AG09319 (cell line): ENCODE results near the gene PRRT1.
"Not testable (repeated sequence)": the region's sequence is repeated elsewhere in the genome, so short reads cannot be mapped to it uniquely, and the experiment has no call there.

Experiments
- DNase-seq: peaks from one replicate; pipeline ENCODE4 v3.0.0-alpha.2; 2010; ENCODE audit warnings: low read depth; ENCODE audit errors: extremely low read depth
- TF ChIP-seq, protein P1 (sequence below): IDR thresholded peaks from 2 replicates; pipeline ENCODE4 v1.5.1; 2011; ENCODE audit warnings: low read depth, mild to moderate bottlenecking, inconsistent platforms, low read length, moderate library complexity

Gene PRRT1

DNA sequence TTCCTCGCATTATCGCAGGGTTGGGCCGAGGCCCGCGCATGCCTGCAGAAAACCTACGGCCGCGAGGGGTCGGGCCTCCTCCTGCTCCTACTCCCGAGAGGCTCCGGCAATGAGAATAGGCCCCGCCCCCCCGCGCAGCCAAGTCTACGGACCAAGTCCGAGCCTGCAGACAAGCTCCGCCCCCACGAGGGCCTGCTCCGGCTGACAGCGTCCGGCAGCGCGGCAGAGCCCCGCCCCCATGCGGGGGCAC lies 43.8 kb upstream of the PRRT1 start:
- TF ChIP-seq, protein P1, sequence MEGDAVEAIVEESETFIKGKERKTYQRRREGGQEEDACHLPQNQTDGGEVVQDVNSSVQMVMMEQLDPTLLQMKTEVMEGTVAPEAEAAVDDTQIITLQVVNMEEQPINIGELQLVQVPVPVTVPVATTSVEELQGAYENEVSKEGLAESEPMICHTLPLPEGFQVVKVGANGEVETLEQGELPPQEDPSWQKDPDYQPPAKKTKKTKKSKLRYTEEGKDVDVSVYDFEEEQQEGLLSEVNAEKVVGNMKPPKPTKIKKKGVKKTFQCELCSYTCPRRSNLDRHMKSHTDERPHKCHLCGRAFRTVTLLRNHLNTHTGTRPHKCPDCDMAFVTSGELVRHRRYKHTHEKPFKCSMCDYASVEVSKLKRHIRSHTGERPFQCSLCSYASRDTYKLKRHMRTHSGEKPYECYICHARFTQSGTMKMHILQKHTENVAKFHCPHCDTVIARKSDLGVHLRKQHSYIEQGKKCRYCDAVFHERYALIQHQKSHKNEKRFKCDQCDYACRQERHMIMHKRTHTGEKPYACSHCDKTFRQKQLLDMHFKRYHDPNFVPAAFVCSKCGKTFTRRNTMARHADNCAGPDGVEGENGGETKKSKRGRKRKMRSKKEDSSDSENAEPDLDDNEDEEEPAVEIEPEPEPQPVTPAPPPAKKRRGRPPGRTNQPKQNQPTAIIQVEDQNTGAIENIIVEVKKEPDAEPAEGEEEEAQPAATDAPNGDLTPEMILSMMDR, result peak; percentile 32
- DNase-seq, result peak; percentile 100

DNA sequence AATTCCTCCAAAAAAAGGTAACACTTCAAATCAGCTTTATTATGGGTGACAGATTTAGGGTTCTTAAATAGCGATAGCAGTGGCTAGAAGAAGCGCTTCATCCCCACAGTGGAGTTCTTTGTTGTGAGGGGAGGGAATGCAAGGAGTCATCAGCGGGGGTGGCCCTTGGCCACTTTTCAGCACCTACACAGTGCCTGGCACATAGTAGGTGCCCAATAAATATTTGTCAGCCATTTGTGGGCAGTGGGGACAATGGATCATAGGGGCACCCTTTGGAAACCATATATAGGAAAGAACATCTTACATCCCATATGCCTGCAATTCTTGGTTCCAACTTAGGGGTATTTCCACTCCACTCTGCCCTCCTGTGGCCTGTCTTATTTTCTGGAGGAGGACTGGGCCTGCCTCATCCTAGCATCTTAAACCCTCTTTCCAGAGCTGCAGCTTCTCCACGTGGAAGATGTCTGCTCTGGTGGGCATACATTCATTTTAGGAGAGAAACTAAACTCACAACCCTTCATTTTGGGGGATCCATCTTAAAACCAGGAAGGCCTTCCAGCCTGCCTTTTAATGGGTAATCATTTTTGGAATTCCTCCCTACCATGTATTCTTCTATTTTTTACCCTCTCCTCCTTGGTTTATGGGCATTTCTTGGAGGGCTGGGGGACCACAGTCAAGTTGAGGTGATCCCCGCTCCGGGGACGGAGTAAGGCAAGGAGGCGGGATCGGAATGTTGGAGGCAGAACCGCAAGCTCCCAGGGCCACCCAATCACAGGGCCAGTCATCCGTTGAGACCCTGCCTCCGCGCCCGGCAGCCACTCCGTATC lies 43.3 kb upstream of the PRRT1 start:
- DNase-seq, result peak; percentile 19
- TF ChIP-seq, protein P1, result peak; percentile 57

DNA sequence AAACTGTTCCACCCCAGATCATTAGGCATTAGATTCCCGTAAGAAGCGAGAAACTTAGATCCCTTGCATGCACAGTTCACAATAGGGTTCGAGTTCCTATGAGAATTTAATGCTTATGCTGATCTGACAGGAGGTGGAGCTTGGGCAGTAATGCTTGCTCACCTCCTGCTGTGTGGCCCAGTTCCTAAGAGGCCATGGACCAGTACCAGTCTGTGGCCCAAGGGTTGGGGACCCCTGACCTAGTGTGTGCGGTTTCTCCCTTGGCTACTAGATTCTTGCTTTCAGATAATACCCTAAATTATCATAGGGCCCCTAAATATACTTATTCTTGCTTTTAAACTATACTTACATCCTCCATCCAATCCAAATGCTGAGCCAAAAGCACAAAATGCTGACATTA lies 42.6 kb upstream of the PRRT1 start:
- TF ChIP-seq, protein P1, result no peak
- no peak for DNase-seq

DNA sequence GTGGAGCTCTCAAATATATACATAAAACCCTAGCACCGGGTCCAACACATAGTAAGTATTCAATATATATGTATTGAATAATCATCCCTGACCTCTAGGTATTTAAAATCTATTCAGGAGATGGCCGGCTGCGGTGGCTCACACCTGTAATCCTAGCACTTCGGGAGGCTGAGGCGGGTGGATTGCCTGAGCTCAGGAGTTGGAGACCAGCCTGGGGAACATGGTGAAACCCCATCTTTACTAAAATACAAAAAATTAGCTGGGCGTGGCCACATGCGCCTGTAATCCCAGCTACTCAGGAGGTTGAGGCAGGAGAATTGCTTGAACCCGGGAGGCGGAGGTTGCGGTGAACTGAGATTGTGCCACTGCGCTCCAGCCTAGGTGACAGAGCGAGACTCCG lies 41.4 kb upstream of the PRRT1 start:
- DNase-seq, result not testable (repeated sequence)

DNA sequence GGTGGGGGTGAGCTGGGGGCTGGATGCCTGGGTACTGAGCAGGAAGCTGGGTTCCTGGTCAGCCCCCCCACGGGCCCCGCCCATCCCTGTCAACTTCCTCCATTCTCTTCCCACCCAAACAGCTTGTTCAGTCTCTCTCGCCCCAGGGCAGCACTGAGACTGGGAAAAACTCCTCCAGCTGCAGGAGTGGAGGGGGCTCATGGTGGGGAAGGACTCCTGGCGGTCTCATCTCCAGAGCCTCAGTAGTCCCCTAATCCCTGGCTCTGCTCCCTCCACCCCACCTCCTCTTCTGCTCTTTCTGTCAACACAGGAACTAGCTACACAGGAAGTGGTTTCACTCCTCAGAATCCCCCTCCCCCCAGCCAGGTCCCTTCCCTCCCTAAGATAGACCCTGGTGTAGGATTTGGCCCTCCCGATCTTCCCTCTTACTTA lies 40.9 kb upstream of the PRRT1 start, which contains the start of gene GPSM3:
Gene GPSM3, minus strand, starts transcription at position 36 of the 432 bp plus-strand sequence. CDS start 130 bp downstream, outside the sequence.
- TF ChIP-seq, protein P1, result no peak
- no peak for DNase-seq

DNA sequence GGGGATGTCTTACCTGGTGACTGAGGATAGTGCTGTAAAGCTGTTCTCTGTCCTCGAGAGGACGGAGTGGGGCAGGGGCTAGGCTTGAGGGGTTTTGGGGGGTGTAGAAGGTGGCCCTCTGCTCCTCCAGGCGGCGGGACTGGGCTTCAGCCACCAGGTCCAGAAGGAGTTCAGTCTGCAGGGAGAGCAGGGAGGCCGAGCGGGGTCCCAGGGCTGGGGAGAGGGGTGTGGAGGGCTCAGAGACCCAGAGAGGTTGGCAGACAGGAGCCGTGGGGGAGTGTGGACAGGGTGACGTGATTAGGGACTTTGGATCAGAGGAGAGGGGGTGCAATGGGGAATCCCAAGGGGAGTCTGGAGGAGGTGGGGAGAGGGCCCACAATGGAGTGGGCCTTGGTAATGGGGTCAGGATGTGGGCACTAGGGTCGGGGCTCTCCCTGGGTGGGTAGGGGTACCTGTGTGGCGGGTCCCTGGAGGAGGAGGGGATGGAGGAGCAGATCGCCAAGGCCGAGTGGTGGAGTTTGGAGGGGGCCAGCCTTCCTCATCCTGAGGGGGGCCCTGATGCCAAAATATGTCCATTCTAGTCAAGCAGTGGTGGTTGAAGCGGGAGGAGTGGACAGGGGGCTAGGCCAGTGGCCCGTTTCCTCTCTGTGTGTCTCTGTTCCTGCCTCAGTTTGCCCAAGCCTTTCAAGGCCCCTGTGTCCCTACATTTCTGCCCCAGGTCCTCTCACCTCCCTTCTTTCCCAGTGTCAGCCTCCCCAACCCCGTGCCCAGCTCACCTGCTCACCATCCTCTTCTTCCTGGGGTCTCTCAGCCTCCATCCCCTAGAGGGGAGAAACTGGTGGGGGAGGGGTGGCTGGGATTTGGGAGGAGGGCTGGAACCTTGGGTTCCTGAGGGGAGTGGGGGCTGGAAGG lies 40.2 kb upstream of the PRRT1 start:
- TF ChIP-seq, protein P1, result no peak
- DNase-seq, result no peak

DNA sequence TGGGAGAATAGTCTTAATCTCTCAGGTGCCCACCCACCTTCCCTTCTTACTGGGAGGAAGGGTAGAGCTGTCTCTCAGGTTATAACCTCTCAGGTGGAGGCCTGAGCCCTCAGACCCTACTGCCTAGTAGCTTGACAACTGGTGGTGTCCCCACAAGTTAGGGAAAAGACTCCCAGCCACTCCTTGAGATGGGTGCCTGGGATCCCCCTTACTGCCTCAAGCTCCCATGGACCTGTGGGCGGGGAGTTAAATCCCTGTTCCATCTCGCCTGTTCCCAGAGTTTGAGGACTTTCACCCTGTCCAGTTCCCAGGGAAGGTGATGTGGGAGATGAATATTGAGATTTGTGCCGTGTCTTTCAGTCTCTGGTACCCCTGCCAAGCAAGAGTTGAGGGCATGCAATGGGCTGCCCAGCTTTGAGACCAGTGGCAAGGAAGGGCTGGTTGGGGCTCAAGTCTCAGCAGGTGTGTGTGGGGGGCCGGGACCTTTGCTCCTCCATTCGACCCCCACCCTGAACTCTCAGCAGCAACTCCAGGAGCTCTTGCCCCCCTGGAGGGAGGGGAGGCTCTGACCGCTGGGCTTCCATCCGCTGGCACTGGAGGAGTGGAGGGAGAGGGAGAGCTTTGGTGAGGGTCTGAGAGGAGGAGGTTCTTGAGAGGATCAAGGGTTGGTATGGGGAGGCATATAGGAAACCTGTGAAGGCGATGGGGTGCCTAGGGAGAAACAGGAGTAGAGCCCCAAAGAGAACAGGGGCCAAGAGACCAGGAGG lies 39.4 kb upstream of the PRRT1 start:
- TF ChIP-seq, protein P1, result no peak
- no peak for DNase-seq
